Stomach (tissue), 4 donors: ENCODE data around the gene KCNJ16.

ENCODE experiments used
- POLR2A ChIP-seq, 4 donors: fragments of 450-650 bp; IDR thresholded peaks; one replicate each; pipeline ENCODE4 v1.6.1; 2016; ENCODE audit warnings: antibody characterized with exemption in 4 of 4, control low read depth in 2 of 4, mild to moderate bottlenecking in 1 of 4, moderate library complexity in 1 of 4
- POLR2AphosphoS5 ChIP-seq, 3 donors: sonication (generic); formaldehyde crosslinking; IDR thresholded peaks; one replicate each; pipeline ENCODE4 v1.6.1; 2016; ENCODE audit warnings: antibody characterized with exemption in 3 of 3
- TF ChIP-seq, protein P1 (sequence below), 7 experiments: fragments of 450-650 bp in 4 of 7; fragments of 200-600 bp in 3 of 7; sonication (generic) in 3 of 7; IDR thresholded peaks; one replicate each; pipeline ENCODE4 v1.5.1; 2016 to 2019; ENCODE audit warnings: antibody characterized with exemption in 7 of 7, control low read depth in 2 of 7, mild to moderate bottlenecking in 1 of 7

DNA sequence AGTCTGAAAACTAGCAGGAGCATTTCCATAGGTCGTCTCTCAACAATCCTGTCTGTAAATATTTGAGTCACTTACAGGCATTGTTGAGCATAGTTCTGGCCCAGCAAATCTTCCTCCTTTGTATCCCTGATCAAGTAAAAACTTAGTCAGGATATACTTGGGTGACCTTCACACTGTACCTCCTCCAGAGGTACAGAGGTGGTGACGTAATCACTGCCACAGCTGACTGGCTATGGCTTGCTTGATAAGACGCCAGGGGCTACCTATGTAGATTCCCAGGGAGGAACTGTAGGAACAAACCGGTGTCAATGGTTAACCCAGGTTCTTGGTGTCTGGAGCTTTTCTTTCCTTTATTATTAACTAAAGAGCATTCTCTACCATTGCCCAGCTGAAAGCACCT, at the start of gene KCNJ16:
- TF ChIP-seq, protein P1, sequence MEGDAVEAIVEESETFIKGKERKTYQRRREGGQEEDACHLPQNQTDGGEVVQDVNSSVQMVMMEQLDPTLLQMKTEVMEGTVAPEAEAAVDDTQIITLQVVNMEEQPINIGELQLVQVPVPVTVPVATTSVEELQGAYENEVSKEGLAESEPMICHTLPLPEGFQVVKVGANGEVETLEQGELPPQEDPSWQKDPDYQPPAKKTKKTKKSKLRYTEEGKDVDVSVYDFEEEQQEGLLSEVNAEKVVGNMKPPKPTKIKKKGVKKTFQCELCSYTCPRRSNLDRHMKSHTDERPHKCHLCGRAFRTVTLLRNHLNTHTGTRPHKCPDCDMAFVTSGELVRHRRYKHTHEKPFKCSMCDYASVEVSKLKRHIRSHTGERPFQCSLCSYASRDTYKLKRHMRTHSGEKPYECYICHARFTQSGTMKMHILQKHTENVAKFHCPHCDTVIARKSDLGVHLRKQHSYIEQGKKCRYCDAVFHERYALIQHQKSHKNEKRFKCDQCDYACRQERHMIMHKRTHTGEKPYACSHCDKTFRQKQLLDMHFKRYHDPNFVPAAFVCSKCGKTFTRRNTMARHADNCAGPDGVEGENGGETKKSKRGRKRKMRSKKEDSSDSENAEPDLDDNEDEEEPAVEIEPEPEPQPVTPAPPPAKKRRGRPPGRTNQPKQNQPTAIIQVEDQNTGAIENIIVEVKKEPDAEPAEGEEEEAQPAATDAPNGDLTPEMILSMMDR (IDR thresholded peaks at IDR 0.05) = no peak
- TF ChIP-seq POLR2A (IDR thresholded peaks at IDR 0.05) (no peak), POLR2AphosphoS5 (IDR thresholded peaks at IDR 0.05) (peak in 2 of 3 donors; percentile 50 to 71)
